ENCODE results near the gene MAS1.
"Not testable (repeated sequence)": the region's sequence is repeated elsewhere in the genome, so short reads cannot be mapped to it uniquely, and the experiment has no call there.

Gene MAS1

GRCh38 chr6:159890792-159891191, at the start of gene MAS1:
Gene MAS1, plus strand, starts transcription at chr6:159890988. Its CDS starts 15,968 bp downstream, at chr6:159906956.
- no peak for DNase-seq

- DNase-seq: no peak
Observed at GRCh38 chr6:159842035-159842434, 48.8 kb upstream of the MAS1 start.

GRCh38 chr6:159844737-159845645, 45.8 kb upstream of the MAS1 start:
- no peak for DNase-seq

- DNase-seq: not testable (repeated sequence)
Observed at GRCh38 chr6:159848552-159848951, 42.2 kb upstream of the MAS1 start.

GRCh38 chr6:159849851-159850250, 40.9 kb upstream of the MAS1 start:
- DNase-seq: not testable (repeated sequence)

- no peak for DNase-seq
Observed at GRCh38 chr6:159852877-159853276, 37.9 kb upstream of the MAS1 start.

- no peak for DNase-seq
Observed at GRCh38 chr6:159853754-159854153, 37.0 kb upstream of the MAS1 start.

GRCh38 chr6:159854959-159855358, 35.8 kb upstream of the MAS1 start:
- DNase-seq: no peak

GRCh38 chr6:159858259-159858658, 32.5 kb upstream of the MAS1 start:
- no peak for DNase-seq

- no peak for DNase-seq
Observed at GRCh38 chr6:159860482-159860881, 30.3 kb upstream of the MAS1 start.

- no peak for DNase-seq
Observed at GRCh38 chr6:159862103-159862502, 28.7 kb upstream of the MAS1 start.

- DNase-seq: not testable (repeated sequence)
Observed at GRCh38 chr6:159863341-159863740, 27.4 kb upstream of the MAS1 start.

GRCh38 chr6:159865226-159865920, 25.4 kb upstream of the MAS1 start:
- no peak for DNase-seq

GRCh38 chr6:159866286-159867247, 24.2 kb upstream of the MAS1 start:
- no peak for DNase-seq

- DNase-seq: no peak
Observed at GRCh38 chr6:159871241-159871640, 19.5 kb upstream of the MAS1 start.

- no peak for DNase-seq
Observed at GRCh38 chr6:159871906-159872305, 18.9 kb upstream of the MAS1 start.

GRCh38 chr6:159874435-159874834, 16.4 kb upstream of the MAS1 start:
- no peak for DNase-seq

GRCh38 chr6:159875194-159875593, 15.6 kb upstream of the MAS1 start:
- DNase-seq: no peak

GRCh38 chr6:159876242-159876641, 14.5 kb upstream of the MAS1 start:
- DNase-seq: no peak

GRCh38 chr6:159877256-159877808, 13.5 kb upstream of the MAS1 start:
- DNase-seq: no peak

- no peak for DNase-seq
Observed at GRCh38 chr6:159878341-159878740, 12.4 kb upstream of the MAS1 start.

GRCh38 chr6:159879856-159880255, 10.9 kb upstream of the MAS1 start:
- no peak for DNase-seq

Data from CD4-positive, alpha-beta T cell treated with Interleukin-15 for 1 hour (primary cell).